ENCODE data around the gene GJA10.

GJA10 gene

DNA sequence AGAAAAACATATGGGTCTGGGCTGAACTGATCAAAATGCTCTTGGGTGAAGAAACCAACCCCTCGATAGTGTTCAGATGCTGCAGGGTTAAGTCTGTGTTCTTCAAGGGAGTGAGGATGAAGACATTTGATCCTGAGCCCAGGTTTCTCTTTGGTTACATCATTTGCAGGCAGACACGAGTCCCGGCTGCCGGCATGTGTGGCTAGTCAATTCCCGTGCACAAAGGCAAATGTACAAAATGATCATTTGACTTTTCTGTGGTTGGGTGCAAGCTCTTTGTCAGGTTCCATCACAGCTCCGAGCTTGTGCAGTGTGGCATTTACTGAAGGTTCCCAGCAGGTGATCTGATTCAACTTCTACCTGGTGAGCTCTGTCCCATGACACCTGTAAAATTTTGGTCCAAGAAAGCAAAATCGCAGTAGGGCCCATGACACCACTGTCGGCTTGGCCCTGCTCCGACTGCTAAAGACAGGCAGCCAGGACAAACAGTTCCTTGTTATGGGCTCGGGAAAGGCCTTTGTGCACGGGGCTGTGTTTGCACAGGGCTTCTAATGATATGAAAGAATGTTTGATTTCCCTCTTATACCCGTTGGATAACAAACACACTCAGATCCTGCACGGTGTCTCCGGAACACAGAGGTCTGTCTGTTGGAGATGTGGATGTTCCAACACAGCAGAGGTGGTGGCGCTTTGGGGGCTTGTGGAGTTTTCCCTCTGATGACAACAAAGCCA is 46.9 kb downstream of the GJA10 start:
- Histone ChIP-seq H3K27me3 (ENCODE audit: insufficient read depth, low read length, poor library complexity) (no peaks in the 10 kb centered on the region), H3K79me2 (ENCODE audit: insufficient read depth, low read length) (no peaks in the 10 kb centered on the region), H4K20me1 (ENCODE audit: insufficient read depth, low read length) (no peaks in the 10 kb centered on the region), H3K4me1 (ENCODE audit: insufficient read depth, low read length) (peaks cover 11% of the 10 kb centered on the region), H3K4me2 (ENCODE audit: insufficient read depth, low read length) (no peak overlapping the region), H3K36me3 (ENCODE audit: insufficient read depth, low read length) (no peaks in the 10 kb centered on the region), H3K9me3 (ENCODE audit: insufficient read depth, low read length, severe bottlenecking) (no peaks in the 10 kb centered on the region), H3K9ac (ENCODE audit: low read depth, low read length) (no peak overlapping the region), H3K27ac (ENCODE audit: low read length) (0 out of 2 replicates have a peak overlapping the region, but pooled peaks have one; percentile 40), H2AFZ (ENCODE audit: low read depth, low read length) (no peak overlapping the region), H3K4me3 (ENCODE audit: low read depth in 1 of 2, low read length in 2 of 2) (no peak overlapping the region)
- TF ChIP-seq EZH2 (IDR thresholded peaks at IDR 0.05; ENCODE audit: borderline replicate concordance, low read depth, low read length, severe bottlenecking) = no peak
- TF ChIP-seq, protein P1, sequence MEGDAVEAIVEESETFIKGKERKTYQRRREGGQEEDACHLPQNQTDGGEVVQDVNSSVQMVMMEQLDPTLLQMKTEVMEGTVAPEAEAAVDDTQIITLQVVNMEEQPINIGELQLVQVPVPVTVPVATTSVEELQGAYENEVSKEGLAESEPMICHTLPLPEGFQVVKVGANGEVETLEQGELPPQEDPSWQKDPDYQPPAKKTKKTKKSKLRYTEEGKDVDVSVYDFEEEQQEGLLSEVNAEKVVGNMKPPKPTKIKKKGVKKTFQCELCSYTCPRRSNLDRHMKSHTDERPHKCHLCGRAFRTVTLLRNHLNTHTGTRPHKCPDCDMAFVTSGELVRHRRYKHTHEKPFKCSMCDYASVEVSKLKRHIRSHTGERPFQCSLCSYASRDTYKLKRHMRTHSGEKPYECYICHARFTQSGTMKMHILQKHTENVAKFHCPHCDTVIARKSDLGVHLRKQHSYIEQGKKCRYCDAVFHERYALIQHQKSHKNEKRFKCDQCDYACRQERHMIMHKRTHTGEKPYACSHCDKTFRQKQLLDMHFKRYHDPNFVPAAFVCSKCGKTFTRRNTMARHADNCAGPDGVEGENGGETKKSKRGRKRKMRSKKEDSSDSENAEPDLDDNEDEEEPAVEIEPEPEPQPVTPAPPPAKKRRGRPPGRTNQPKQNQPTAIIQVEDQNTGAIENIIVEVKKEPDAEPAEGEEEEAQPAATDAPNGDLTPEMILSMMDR (IDR thresholded peaks at IDR 0.05; ENCODE audit: borderline replicate concordance, extremely low read depth, low read length, poor library complexity, severe bottlenecking) = no peak
- ATAC-seq (ENCODE audit: insufficient read depth, low read depth) (no peak), DNase-seq (no peak)

DNA sequence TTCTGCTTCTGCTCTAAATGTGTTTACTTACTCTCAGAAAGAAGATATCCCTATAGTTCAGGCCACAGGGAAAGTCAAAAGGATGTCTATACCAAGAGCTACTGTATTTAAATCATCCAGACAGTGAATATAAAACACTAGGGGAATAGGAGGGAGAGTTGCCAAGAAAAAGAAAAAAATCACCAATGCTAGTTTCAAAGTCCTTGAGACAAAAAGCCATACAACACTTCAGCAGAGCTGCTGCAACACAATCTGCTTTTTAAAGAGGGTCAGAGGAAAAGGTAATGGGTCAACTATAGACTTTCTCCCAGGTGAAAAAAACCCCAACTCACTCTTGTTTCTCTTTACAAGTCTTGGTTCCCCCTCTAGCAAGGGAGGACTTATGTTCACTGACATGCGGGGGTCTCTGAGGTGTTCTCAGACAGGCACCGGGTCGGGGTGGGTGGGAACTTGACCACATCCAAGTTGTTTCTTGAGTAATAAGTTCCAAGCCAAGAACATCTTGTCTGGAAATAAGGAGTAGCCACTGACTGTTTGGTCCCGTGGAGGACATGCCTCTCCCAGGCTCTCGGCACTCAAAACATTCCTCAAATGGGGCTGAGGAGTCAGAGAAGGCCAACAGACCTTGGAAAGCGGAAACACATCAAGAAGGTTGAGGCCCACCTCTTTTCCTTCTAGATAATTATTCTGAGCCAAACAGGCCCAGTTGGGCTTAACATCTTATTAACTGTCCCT is 47.7 kb downstream of the GJA10 start:
- TF ChIP-seq, protein P1 (IDR thresholded peaks at IDR 0.05; ENCODE audit: borderline replicate concordance, extremely low read depth, low read length, poor library complexity, severe bottlenecking) = no peak
- no peak for TF ChIP-seq EZH2 (IDR thresholded peaks at IDR 0.05; ENCODE audit: borderline replicate concordance, low read depth, low read length, severe bottlenecking)
- Histone ChIP-seq H3K4me3 (ENCODE audit: low read depth in 1 of 2, low read length in 2 of 2) (no peak overlapping the region), H3K4me2 (ENCODE audit: insufficient read depth, low read length) (no peak overlapping the region), H3K27ac (ENCODE audit: low read length) (no peak overlapping the region), H3K79me2 (ENCODE audit: insufficient read depth, low read length) (no peaks in the 10 kb centered on the region), H3K36me3 (ENCODE audit: insufficient read depth, low read length) (no peaks in the 10 kb centered on the region), H3K4me1 (ENCODE audit: insufficient read depth, low read length) (peaks cover 11% of the 10 kb centered on the region), H4K20me1 (ENCODE audit: insufficient read depth, low read length) (no peaks in the 10 kb centered on the region), H3K9ac (ENCODE audit: low read depth, low read length) (no peak overlapping the region), H2AFZ (ENCODE audit: low read depth, low read length) (no peak overlapping the region), H3K27me3 (ENCODE audit: insufficient read depth, low read length, poor library complexity) (no peaks in the 10 kb centered on the region), H3K9me3 (ENCODE audit: insufficient read depth, low read length, severe bottlenecking) (no peaks in the 10 kb centered on the region)
- DNase-seq (no peak), ATAC-seq (ENCODE audit: insufficient read depth, low read depth) (no peak)

DNA sequence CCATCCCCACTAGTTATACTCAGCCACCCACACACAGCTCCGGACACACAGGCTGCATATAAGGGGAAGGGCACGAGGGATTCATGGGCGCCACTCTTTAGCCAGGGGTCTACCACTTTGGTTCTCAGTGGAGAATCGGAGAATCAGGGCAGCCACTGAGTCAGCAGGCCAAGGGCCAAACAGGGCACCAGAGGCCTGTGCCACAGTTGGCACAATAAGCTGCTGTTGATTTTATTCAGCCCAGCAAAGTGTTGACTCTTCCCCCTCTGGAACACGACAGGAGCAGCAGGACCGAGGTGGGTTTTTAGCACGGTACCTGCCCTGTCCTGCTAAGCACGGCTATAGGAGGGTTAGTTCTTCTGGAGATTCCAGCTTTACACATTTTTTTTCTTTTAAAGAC is 48.3 kb downstream of the GJA10 start:
- Histone ChIP-seq H3K4me1 (ENCODE audit: insufficient read depth, low read length) (peaks cover 11% of the 10 kb centered on the region), H3K27me3 (ENCODE audit: insufficient read depth, low read length, poor library complexity) (no peaks in the 10 kb centered on the region), H3K9ac (ENCODE audit: low read depth, low read length) (no peak overlapping the region), H3K9me3 (ENCODE audit: insufficient read depth, low read length, severe bottlenecking) (no peaks in the 10 kb centered on the region), H3K27ac (ENCODE audit: low read length) (no peak overlapping the region), H2AFZ (ENCODE audit: low read depth, low read length) (no peak overlapping the region), H3K4me3 (ENCODE audit: low read depth in 1 of 2, low read length in 2 of 2) (no peak overlapping the region), H3K79me2 (ENCODE audit: insufficient read depth, low read length) (no peaks in the 10 kb centered on the region), H3K4me2 (ENCODE audit: insufficient read depth, low read length) (no peak overlapping the region), H4K20me1 (ENCODE audit: insufficient read depth, low read length) (no peaks in the 10 kb centered on the region), H3K36me3 (ENCODE audit: insufficient read depth, low read length) (no peaks in the 10 kb centered on the region)
- DNase-seq (no peak), ATAC-seq (ENCODE audit: insufficient read depth, low read depth) (no peak)
- TF ChIP-seq, protein P1 (IDR thresholded peaks at IDR 0.05; ENCODE audit: borderline replicate concordance, extremely low read depth, low read length, poor library complexity, severe bottlenecking) = no peak
- no peak for TF ChIP-seq EZH2 (IDR thresholded peaks at IDR 0.05; ENCODE audit: borderline replicate concordance, low read depth, low read length, severe bottlenecking)

Data from DND-41 (cell line).